Uterus (tissue), 2 donors: ENCODE results near the gene SLC30A2.

Experiments
- POLR2A ChIP-seq, 2 donors: fragments of 450-650 bp; IDR thresholded peaks; one replicate each; pipeline ENCODE4 v1.6.1; 2016; ENCODE audit warnings: antibody characterized with exemption in 2 of 2, mild to moderate bottlenecking in 1 of 2, moderate library complexity in 1 of 2
- TF ChIP-seq, protein P1 (sequence below), 4 experiments: fragments of 200-600 bp in 2 of 4; fragments of 450-650 bp in 2 of 4; sonication (generic) in 2 of 4; IDR thresholded peaks; one replicate each; pipeline ENCODE4 v1.5.1; 2016 to 2019; ENCODE audit warnings: antibody characterized with exemption in 4 of 4, mild to moderate bottlenecking in 2 of 4, moderate library complexity in 1 of 4

DNA sequence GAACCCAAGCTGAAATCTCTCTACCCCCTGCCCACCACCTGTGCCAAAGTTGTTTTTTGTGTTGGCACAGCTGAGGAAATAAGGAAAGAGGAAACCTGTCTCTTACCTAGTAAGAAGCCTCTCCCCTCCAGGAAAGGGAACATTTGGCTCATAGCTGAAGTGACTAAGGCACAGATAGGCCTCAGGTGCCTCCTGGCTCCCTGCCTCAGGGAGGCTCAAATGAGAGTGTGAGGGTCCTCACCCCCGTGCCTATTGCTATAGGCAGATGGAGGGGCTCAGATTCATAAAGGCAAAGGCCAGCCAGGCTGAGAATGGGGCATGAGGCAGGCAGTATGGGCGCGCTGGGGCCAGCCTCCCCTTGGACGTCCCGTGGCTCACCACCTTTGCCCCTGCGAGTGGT, 7.4 kb downstream of the SLC30A2 start:
- no peak for TF ChIP-seq POLR2A (IDR thresholded peaks at IDR 0.05)
- TF ChIP-seq, protein P1, sequence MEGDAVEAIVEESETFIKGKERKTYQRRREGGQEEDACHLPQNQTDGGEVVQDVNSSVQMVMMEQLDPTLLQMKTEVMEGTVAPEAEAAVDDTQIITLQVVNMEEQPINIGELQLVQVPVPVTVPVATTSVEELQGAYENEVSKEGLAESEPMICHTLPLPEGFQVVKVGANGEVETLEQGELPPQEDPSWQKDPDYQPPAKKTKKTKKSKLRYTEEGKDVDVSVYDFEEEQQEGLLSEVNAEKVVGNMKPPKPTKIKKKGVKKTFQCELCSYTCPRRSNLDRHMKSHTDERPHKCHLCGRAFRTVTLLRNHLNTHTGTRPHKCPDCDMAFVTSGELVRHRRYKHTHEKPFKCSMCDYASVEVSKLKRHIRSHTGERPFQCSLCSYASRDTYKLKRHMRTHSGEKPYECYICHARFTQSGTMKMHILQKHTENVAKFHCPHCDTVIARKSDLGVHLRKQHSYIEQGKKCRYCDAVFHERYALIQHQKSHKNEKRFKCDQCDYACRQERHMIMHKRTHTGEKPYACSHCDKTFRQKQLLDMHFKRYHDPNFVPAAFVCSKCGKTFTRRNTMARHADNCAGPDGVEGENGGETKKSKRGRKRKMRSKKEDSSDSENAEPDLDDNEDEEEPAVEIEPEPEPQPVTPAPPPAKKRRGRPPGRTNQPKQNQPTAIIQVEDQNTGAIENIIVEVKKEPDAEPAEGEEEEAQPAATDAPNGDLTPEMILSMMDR (IDR thresholded peaks at IDR 0.05): no peak
